Astrocyte (in vitro differentiated cells and primary cell): ENCODE results near the gene BMPR1A. TPM values are rescaled to one million over a fixed set of nuclear protein-coding genes. Genes with fewer than 3 reads are reported as not detected.
A peak's percentile ranks its signal among the peaks of the same experiment; 100 is the strongest.

ENCODE experiments used
- DNase-seq: peaks from one replicate; pipeline ENCODE4 v3.0.0-alpha.2; 2010; ENCODE audit warnings: low read depth
- FAIRE-seq: peaks from 2 replicates; lab custom pipeline; 2011; peaks lifted over from hg19 to GRCh38; lab: Jason Lieb, UNC
- H2AFZ ChIP-seq: 2 replicates; pipeline ENCODE4 v1.6.0; 2012; ENCODE audit warnings: low read depth, low read length, inconsistent platforms
- H3K27ac ChIP-seq: 2 replicates; pipeline ENCODE4 v1.5.1; 2011; ENCODE audit warnings: low read depth, low read length, inconsistent platforms
- H3K27me3 ChIP-seq: 2 replicates; pipeline ENCODE4 v1.6.0; 2011; ENCODE audit warnings: low read length, inconsistent platforms; ENCODE audit not compliant: insufficient read depth
- H3K36me3 ChIP-seq: 2 replicates; pipeline ENCODE4 v1.5.1; 2011; ENCODE audit warnings: low read length, inconsistent platforms; ENCODE audit not compliant: insufficient read depth
- H3K4me1 ChIP-seq: 2 replicates; pipeline ENCODE4 v1.5.1; 2011; ENCODE audit warnings: low read length, inconsistent platforms; ENCODE audit not compliant: insufficient read depth
- H3K4me2 ChIP-seq: 2 replicates; pipeline ENCODE4 v1.6.0; 2012; ENCODE audit warnings: low read length, inconsistent platforms
- H3K4me3 ChIP-seq: 2 replicates; pipeline ENCODE4 v1.5.1; 2011; ENCODE audit warnings: low read depth, mild to moderate bottlenecking, low read length, inconsistent platforms; ENCODE audit not compliant: insufficient read depth
- H3K79me2 ChIP-seq: 2 replicates; pipeline ENCODE4 v1.6.0; 2012; ENCODE audit warnings: mild to moderate bottlenecking, low read length, inconsistent platforms; ENCODE audit not compliant: insufficient read depth
- H3K9ac ChIP-seq: 2 replicates; pipeline ENCODE4 v1.6.0; 2012; ENCODE audit warnings: mild to moderate bottlenecking, low read length, inconsistent platforms
- H3K9me3 ChIP-seq: 2 replicates; pipeline ENCODE4 v1.5.1; 2012; ENCODE audit warnings: low read depth, mild to moderate bottlenecking, low read length, inconsistent platforms; ENCODE audit not compliant: insufficient read depth
- H4K20me1 ChIP-seq: 2 replicates; pipeline ENCODE4 v1.6.0; 2012; ENCODE audit warnings: low read length, inconsistent platforms; ENCODE audit not compliant: insufficient read depth
- H3K27ac Mint-ChIP-seq: one replicate; pipeline ENCODE4 v1.8.0; 2021; ENCODE audit warnings: mild to moderate bottlenecking, mixed read lengths; ENCODE audit not compliant: unreplicated experiment
- H3K27me3 Mint-ChIP-seq: one replicate; pipeline ENCODE4 v1.8.0; 2021; ENCODE audit warnings: low read depth, mixed read lengths; ENCODE audit not compliant: unreplicated experiment
- H3K36me3 Mint-ChIP-seq: one replicate; pipeline ENCODE4 v1.8.0; 2021; ENCODE audit warnings: low read depth, mixed read lengths; ENCODE audit not compliant: unreplicated experiment
- H3K4me1 Mint-ChIP-seq: one replicate; pipeline ENCODE4 v1.8.0; 2021; ENCODE audit warnings: low read depth, mixed read lengths; ENCODE audit not compliant: unreplicated experiment
- H3K4me3 Mint-ChIP-seq: one replicate; pipeline ENCODE4 v1.8.0; 2021; ENCODE audit warnings: mild to moderate bottlenecking, moderate library complexity, mixed read lengths; ENCODE audit not compliant: unreplicated experiment
- H3K9me3 Mint-ChIP-seq: one replicate; pipeline ENCODE4 v1.8.0; 2021; ENCODE audit warnings: mild to moderate bottlenecking, mixed read lengths; ENCODE audit not compliant: unreplicated experiment
- EZH2 ChIP-seq: IDR thresholded peaks from 2 replicates; pipeline ENCODE4 v1.6.1; 2012; ENCODE audit warnings: mild to moderate bottlenecking, low read length, inconsistent platforms; ENCODE audit not compliant: insufficient read depth
- total RNA-seq: library from RNA; stranded (reverse); gene quantifications from 2 replicates; pipeline ENCODE4 v1.2.1, GENCODE V29; 2021
- TF ChIP-seq, protein P1 (sequence below): IDR thresholded peaks from 2 replicates; pipeline ENCODE4 v1.5.1; 2011; ENCODE audit warnings: low read depth, mild to moderate bottlenecking, inconsistent platforms, low read length, moderate library complexity; ENCODE audit not compliant: insufficient read depth

The BMPR1A gene
- total RNA-seq, 1 donor from 2014 or later, result 52.2 TPM

DNA sequence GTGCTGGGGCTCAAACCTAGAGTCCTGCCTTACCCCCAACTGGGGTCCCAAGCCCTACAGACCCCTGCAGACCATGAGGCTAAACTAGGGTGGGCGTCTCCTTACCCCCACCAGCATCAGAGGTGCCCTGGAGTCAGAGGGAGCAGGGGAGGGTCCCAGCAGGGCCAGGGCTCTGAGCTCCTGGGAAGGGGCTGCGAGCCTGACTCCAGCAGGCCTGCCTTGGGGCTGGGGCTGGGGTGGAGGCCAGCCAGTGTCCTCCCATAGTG is 203.3 kb downstream of the BMPR1A start:
- Mint-ChIP-seq H3K36me3 (no peaks in the 10 kb centered on the region), H3K4me1 (peaks cover 7% of the 10 kb centered on the region), H3K9me3 (no peaks in the 10 kb centered on the region), H3K27ac (no peak overlapping the region), H3K27me3 (no peaks in the 10 kb centered on the region), H3K4me3 (no peak overlapping the region)
- no peaks in the 10 kb centered on the region for H3K36me3 ChIP-seq
- no peaks in the 10 kb centered on the region for H3K79me2 ChIP-seq
- no peak for FAIRE-seq
- no peak overlapping the region for H2AFZ ChIP-seq
- no peak overlapping the region for H3K4me3 ChIP-seq
- H3K4me2 ChIP-seq, result peak overlapping the region; percentile 34
- DNase-seq, result no peak
- no peaks in the 10 kb centered on the region for H4K20me1 ChIP-seq
- no peaks in the 10 kb centered on the region for H3K27me3 ChIP-seq
- no peaks in the 10 kb centered on the region for H3K9me3 ChIP-seq
- H3K9ac ChIP-seq, result no peak overlapping the region
- TF ChIP-seq EZH2, result no peak
- TF ChIP-seq, protein P1, sequence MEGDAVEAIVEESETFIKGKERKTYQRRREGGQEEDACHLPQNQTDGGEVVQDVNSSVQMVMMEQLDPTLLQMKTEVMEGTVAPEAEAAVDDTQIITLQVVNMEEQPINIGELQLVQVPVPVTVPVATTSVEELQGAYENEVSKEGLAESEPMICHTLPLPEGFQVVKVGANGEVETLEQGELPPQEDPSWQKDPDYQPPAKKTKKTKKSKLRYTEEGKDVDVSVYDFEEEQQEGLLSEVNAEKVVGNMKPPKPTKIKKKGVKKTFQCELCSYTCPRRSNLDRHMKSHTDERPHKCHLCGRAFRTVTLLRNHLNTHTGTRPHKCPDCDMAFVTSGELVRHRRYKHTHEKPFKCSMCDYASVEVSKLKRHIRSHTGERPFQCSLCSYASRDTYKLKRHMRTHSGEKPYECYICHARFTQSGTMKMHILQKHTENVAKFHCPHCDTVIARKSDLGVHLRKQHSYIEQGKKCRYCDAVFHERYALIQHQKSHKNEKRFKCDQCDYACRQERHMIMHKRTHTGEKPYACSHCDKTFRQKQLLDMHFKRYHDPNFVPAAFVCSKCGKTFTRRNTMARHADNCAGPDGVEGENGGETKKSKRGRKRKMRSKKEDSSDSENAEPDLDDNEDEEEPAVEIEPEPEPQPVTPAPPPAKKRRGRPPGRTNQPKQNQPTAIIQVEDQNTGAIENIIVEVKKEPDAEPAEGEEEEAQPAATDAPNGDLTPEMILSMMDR, result no peak
- no peak overlapping the region for H3K27ac ChIP-seq
- H3K4me1 ChIP-seq, result peaks cover 20% of the 10 kb centered on the region

DNA sequence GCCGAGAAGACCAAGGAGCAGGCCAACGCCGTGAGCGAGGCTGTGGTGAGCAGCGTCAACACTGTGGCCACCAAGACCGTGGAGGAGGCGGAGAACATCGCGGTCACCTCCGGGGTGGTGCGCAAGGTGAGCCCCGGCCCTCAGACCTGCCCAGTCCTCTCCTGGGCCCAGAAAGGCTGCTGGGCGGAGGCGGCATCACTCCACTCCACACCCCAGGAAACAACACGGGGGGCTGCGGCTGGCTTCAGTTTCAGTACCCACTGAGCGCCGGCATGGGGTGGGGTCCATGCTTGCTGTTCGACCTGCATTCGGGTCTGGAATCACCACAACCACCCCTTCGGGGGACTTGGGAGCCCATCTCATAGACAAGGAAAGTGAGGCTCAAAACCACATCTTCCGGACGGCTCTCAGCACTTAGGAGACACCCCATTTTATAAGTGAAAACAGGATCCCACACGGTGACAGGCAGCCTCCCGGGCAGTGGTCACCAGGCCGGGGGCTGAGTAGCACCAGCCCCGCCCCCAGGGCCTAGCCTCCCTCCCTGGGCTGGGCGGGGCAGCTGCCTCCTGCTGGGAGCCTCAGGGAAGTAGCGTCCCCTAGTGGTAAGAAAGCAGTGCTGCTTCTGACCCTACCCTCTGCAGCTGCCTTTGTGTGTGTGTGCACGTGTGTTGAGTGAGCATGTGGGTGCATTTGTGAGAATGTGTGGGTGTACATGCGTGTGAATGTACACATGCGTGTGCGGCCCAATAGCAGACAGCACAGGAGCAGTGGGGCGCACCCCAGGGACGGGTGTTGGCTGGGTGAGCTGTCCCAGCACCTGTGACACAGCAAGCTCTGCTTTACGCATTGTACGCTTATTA is 203.8 kb downstream of the BMPR1A start:
- H3K4me3 ChIP-seq, result no peak overlapping the region
- no peaks in the 10 kb centered on the region for H4K20me1 ChIP-seq
- no peak overlapping the region for H3K27ac Mint-ChIP-seq
- no peaks in the 10 kb centered on the region for H3K79me2 ChIP-seq
- TF ChIP-seq, protein P1, result peak; percentile 74
- no peak for TF ChIP-seq EZH2
- H3K36me3 ChIP-seq, result no peaks in the 10 kb centered on the region
- H3K9ac ChIP-seq, result no peak overlapping the region
- H3K4me3 Mint-ChIP-seq, result no peak overlapping the region
- H3K27ac ChIP-seq, result no peak overlapping the region
- no peaks in the 10 kb centered on the region for H3K9me3 ChIP-seq
- H3K36me3 Mint-ChIP-seq, result peaks cover 3% of the 10 kb centered on the region
- no peak overlapping the region for H2AFZ ChIP-seq
- H3K4me1 Mint-ChIP-seq, result peaks cover 7% of the 10 kb centered on the region
- FAIRE-seq (no peak), DNase-seq (no peak)
- H3K4me2 ChIP-seq, result peak overlapping the region; percentile 34
- H3K9me3 Mint-ChIP-seq, result no peaks in the 10 kb centered on the region
- H3K4me1 ChIP-seq, result peaks cover 20% of the 10 kb centered on the region
- H3K27me3 ChIP-seq, result no peaks in the 10 kb centered on the region
- peaks cover 3% of the 10 kb centered on the region for H3K27me3 Mint-ChIP-seq

DNA sequence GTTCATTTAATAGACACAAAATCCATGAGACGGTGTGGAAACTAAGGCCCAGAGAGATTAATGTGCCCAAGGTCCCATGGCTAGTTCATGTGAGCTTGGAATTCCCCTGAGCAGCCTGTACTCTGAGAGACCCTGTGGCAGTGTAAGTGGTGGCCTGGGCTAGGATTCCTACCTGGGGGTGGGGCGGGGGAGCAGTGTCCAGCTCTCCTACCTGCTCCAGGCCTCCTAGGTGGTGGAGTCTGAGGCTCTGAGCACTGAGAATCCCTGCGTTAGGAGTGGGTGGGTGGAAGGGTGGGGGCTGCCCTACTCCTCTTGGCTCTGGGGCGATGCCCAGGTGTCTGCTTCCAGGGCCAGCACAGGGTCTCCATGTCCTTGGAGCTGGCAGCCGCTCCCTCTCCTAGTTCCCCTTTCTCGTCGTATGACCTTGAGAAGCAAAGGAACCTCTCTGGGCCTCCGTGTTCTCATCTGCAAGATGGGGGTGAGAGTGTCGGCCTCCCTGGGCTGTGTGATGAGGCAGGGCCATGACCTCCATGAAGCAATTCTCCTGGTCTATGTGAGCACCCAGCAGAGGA is 204.5 kb downstream of the BMPR1A start:
- Mint-ChIP-seq H3K27me3 (peaks cover 5% of the 10 kb centered on the region), H3K36me3 (peaks cover 3% of the 10 kb centered on the region), H3K9me3 (no peaks in the 10 kb centered on the region), H3K27ac (no peak overlapping the region), H3K4me3 (no peak overlapping the region), H3K4me1 (peaks cover 7% of the 10 kb centered on the region)
- Histone ChIP-seq H3K27me3 (no peaks in the 10 kb centered on the region), H3K27ac (no peak overlapping the region), H3K9me3 (no peaks in the 10 kb centered on the region), H3K4me2 (no peak overlapping the region), H3K36me3 (no peaks in the 10 kb centered on the region), H3K79me2 (no peaks in the 10 kb centered on the region), H3K9ac (no peak overlapping the region), H2AFZ (no peak overlapping the region), H4K20me1 (no peaks in the 10 kb centered on the region), H3K4me1 (peaks cover 20% of the 10 kb centered on the region), H3K4me3 (no peak overlapping the region)
- no peak for TF ChIP-seq EZH2
- TF ChIP-seq, protein P1, result no peak
- DNase-seq (no peak), FAIRE-seq (no peak)
